Adipose tissue (tissue), 3 donors: Measurements from ENCODE around the gene HTR6. TPM values are rescaled to one million over a fixed set of nuclear protein-coding genes. Genes with fewer than 3 reads are reported as not detected.

ENCODE experiments used
- H3K27ac ChIP-seq: one replicate; pipeline ENCODE4 v1.5.1; 2013; ENCODE audit warnings: low read depth, low read length
- WGBS, 3 donors: extraction: QIAGEN DNeasy Blood & Tissue Kit; methylation state at CpG; one replicate each; pipeline ENCODE4 v1.1.7; 2013; 5-methylcytosine and 5-hydroxymethylcytosine counted together
- polyA plus RNA-seq, 3 donors: library from polyadenylated mRNA; stranded (reverse); fragments of 200-250 nt; gene quantifications; one replicate each; pipeline ENCODE4 v1.2.3, GENCODE V29; 2013
- donor health status: healthy with polysubstance abuse.
- donor health status: Bipolar disorder and iron deficiency.
- donor health status: healthy.

The HTR6 gene
- polyA plus RNA-seq, 3 donors, result not detected

DNA sequence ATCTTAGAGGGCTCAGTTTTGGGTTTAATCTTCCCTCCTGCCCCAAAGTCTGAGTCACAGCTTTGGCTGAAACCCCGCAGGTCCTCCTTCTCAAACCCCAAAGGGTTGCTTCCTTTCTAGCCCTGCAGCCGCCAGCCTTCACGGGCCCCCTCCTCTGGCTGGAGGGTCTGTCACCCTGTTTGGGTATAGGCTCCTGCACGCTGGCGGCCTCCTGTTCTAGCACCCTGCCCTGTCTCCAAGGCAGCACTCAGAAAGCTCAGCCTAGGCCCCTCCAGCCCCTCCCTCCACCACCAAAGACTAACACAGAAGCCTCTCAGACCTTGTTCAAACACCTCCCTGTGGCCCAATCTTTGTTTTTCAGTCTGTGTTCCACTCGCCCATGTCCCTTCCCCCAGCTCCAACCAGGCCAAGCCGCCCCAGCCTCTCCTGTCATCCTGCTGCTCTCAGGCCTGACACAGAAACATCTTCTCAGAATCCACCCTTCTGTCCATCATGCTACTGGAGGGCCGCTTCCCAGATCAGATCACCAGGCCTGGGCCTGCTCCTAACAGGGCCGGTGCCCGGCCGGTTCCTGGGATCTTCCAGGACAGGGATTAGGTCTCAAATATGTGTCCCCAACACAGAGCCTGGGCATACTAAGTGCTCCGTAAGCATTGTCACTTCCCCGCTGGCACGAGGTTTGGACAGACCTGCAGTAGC is 35.6 kb downstream of the HTR6 start:
- no peak overlapping the region for H3K27ac ChIP-seq
- WGBS, 3 donors, result 92 to 96% (median 93%) methylated on average over 14 of the region's 14 CpGs

DNA sequence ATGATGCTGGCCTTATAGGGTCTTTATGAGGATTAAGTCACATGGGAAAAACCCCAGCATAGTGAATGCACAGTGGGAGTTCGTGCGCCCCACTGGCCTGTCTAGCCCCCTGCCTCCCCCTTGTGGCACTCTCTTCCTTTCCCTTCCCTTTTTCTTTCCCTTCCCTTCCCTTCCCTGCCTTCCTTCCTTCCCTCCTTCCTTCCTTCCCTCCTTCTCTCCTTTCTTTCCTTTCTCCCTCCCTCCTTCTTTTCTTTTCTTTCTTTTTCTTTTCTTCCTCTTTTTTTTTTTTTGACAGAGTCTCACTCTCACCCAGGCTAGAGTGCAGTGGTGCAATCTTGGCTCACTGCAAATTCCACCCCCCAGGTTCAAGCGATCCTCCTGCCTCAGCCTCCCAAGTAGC is 38.6 kb downstream of the HTR6 start:
- WGBS, 3 donors, result 88 to 99% (median 97%) methylated on average over 3 of the region's 3 CpGs

DNA sequence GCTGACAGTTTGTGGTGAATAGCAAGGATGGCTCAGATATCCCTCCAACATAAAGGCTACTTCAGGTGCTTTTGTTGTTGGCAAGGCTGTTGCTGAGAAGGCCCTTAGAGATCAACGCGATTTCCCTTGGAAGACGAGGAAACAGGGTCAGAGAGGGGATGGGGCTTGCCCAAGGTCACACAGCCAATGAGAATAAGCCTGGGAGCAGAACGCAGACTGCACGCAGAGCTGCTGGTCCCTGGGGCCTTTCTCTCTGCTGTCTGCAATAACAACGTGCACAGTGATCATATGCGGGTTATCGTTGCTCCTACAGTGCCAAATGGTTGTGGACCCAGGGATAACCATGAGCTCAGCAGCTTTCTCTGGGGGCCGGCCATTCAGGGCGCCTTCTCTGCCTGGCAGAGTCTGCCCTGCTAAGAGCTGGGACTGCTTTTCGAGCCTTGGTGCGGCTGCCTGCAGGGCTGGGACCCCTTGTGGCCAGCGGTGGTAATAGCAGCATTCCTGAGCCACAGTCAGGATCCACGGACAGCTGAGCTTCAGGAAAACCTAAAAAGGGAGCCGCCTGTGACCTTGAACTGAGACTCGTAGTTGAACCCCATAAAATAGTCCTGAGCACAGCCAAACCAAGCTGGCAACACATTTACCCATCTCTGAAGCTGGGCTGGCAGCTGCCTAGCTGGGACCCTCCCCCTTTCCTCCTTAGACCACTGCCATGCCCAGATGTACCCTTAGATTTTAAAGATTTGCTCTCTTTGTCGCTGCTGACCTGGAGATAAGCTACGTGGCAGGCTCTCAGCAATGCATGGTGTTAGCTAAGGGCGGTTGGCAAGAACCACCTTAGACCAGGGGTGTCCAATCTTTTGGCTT is 39.8 kb downstream of the HTR6 start:
- 25 to 34% (median 31%) methylated on average over 19 of the region's 19 CpGs for WGBS, 3 donors
- H3K27ac ChIP-seq, result no peak overlapping the region

More for the DNA sequence above, 38.6 kb downstream of the HTR6 start:
- H3K27ac ChIP-seq, result no peak overlapping the region

DNA sequence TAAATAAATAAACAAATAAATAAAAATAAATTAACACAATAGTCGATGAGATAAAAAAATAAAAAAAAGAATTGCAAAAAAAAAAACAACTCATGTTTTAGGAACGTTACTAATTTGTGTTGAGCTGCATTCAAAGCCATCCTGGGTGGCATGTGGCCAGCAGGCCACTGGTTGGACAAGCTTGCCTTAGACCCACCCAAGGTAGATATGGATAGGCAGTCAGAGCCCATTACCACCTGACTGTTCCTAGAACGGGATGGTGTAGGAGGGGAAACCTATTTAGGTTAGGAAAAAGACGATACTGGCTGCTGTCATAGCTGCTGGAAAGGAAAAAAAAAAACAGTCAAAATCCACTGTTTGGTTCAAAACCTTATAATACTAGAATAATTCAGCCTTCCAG is 40.8 kb downstream of the HTR6 start:
- no peak overlapping the region for H3K27ac ChIP-seq
- 78 to 86% (median 85%) methylated on average over 4 of the region's 4 CpGs for WGBS, 3 donors

DNA sequence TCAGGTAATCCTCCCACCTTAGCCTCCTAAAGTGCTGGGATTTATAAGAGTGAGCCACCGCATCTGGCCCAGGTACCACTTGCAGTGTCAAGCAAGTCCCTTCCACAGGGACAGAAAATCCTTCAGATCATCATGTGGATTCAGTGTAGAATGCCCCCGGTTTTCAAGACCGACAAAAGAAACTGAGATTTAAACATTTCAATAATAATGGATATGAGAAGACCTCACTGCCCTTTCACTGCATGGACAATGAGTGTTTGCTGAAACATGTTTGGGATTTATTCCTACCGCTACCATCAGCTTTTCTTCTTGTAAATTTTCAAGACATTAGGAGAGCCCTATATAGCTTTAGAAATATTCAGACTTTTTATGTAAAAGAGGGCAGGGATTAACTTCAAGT is 41.5 kb downstream of the HTR6 start:
- WGBS, 3 donors, result 92 to 94% (median 94%) methylated on average over 4 of the region's 4 CpGs
- no peak overlapping the region for H3K27ac ChIP-seq

DNA sequence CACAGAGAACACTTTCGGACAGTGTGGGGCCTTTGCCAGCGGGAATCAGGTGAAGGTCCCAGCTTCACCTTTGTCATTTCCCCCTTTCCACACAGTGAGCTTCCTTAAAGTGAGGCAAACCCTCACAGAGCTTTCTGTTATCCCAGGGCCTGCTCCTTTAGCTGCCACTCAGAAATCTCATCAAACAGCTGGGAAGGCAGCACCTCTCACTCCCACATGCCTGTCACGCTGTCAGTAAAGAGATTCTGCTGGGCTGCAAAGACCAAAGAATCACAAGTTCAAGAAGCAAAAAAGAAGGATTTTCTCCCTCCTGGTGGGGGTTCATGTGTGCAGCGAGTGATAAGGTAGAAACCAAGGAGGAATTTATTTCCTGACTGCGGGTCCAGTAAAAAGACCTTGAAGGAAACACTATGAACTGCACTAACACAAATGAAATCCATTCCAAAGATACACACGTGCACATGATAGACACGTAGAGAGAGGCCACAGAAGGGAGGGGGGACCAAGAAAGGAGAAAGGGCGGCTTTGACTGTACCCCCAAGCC is 44.0 kb downstream of the HTR6 start:
- H3K27ac ChIP-seq, result no peak overlapping the region
- WGBS, 3 donors, result 88 to 91% (median 90%) methylated on average over 8 of the region's 8 CpGs

DNA sequence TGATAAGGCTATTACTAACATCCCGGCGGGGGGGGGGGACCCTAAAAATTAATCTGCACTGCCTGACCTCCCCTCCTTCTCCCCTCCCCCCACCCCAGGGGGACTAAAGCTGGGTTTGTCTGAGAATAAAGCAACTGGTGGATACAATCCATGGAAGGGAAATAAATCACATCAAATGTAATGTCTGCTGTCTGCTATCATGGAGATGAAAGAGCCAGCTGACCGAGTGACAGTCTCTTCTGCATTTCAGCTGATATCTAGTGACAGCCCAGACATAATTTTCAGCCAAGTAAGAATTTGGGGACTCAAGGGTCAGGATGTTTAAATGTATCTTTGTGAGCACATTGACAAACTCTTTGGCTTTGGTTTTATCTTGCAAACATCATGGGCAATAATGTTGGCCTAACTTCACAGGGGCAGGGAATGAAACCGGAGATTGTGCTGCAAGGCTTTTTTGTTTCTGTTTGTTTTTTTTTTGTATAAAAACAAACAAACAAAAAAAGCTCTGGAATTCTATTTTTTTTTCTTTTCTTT is 44.7 kb downstream of the HTR6 start:
- no peak overlapping the region for H3K27ac ChIP-seq
- WGBS, 3 donors, result 82 to 89% (median 82%) methylated on average over 4 of the region's 4 CpGs

DNA sequence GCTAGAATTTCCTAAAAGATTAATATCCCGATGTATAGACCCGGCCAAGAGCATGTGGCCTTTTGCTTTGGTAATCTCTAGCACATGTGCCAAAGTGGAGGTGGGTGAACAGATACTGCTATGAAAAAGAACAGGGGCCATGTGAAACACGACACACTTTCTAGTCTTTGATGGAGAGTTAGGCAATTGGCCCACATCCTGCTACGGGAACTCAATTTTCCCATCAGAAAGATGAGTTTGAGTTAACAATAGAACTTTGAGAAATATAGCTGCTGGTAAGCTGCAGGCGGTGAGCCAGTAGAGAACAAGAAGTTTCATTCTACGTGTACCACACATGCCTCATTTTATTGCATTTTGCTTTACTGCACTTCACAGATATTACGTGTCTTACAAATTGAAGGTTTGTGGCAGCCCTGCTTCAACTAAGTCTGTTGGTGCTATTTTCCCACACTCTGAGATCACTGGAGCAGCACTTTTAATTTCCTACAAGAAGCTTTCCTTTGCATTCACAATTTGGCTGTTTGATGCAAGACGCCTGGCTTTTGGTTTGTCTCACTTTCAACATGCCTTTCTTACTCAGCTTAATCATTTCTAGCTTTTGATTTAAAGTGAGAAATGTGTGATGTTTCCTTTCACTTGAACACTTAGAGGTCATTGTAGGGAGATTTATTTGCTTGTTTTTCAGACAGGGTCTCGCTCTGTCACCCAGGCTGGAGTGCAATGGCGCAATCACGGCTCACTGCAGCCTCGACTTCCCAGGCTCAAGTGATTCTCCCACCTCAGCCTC is 46.3 kb downstream of the HTR6 start:
- 67 to 84% (median 82%) methylated on average over 12 of the region's 12 CpGs for WGBS, 3 donors
- no peak overlapping the region for H3K27ac ChIP-seq

DNA sequence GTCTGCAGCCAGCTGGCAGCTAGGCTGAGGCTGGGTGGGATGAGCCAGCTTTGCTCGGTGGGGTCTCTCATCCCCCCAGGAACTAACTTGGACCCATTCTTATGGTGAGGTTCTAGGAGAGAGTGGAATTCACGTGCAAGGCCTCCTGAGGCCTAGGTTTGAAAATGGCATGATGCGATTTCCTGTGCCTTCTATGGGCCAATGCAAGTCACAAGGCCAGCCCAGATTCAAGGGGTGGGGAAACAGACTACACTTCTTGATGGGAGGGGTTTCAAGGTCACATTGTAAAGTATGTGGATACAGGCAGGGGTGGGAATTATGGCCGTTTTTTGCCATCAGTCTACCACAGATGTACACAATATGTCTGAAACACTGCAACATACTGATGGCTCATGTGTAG is 48.3 kb downstream of the HTR6 start:
- H3K27ac ChIP-seq, result no peak overlapping the region
- WGBS, 3 donors, result 69 to 78% (median 72%) methylated on average over 4 of the region's 4 CpGs

DNA sequence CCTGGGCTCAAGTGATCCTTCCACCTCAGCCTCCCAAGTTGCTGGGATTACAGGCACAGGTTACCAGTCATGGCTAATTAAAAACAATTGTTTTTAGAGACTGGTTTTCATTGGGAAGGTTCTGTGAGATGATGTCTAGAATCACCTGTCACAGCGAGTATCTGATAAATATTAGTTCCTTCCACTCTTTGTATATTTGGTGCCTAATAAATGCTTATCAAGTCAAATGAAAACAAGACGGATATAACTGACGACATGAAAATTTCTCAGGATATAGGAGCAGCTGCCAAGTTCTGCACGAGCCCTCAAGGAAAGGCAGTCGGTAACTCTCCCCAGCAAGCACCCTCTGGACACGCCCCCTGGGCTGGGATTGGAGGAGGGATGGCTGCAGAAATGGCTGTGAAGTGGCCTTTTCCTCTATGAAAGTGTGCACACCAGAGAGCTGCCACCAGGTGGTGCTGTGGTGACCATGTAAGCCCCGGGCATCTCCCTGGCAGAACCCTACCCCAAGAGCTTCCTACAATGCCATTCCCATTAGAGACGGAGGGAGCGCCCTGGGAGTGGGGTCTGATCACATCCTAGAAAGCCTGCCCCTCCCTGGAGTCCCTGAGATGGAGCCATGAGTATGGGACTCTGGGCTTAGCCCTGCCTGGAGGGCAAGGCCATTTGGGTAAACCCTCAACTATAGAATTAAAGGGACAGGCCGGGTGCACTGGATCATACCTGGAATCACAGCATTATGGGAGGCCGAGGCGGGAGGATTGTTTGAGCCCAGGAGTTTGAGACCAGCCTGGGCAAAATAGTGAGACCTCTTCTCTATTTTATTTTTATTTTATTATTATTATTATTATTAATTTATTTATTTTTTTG is 50.9 kb downstream of the HTR6 start:
- H3K27ac ChIP-seq, result no peak overlapping the region

DNA sequence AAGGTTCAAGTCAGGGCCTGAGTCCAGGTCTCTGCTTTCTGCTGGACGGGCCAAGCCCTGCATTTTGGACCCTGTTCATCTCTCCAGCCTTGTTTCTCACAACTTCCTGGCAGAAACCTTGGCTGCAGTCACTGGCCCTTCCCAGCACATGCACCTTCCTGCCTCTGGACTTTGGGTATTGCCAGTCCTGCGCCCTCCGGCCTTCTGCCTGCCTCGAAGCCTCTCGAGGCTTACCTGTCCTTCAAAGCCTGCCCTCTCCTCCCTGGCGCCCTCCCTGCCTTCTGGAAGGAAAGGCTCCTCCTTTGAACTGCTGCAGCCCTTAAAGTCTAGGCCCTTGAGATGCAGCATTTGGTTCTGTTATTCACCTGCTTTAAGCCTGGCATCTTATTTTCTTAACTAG is 52.8 kb downstream of the HTR6 start:
- 85 to 95% (median 86%) methylated on average over 6 of the region's 6 CpGs for WGBS, 3 donors
- H3K27ac ChIP-seq, result no peak overlapping the region

More for the DNA sequence above, 50.9 kb downstream of the HTR6 start:
- 34 to 45% (median 43%) methylated on average over 12 of the region's 12 CpGs for WGBS, 3 donors

DNA sequence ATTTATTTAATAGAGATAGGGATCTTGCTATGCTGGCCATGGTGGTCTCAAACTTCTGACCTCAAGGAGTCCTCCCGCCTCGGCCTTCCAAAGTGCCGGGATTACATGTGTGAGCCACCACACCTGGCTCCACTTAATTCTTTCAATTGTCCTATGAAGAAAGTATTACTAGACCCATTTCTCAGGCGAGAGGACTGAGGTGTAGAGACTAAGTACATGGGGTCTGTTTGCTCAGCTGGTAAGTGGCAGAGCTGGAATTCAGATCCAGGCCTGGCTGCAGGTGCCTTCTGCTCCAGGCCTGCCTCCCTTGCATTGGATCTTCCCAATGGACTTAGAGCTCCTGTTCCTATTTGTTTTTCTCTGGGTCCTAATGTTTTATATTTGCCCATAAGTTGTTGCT is 55.5 kb downstream of the HTR6 start:
- no peak overlapping the region for H3K27ac ChIP-seq
- WGBS, 3 donors, result 96 to 100% (median 96%) methylated on average over 4 of the region's 4 CpGs

DNA sequence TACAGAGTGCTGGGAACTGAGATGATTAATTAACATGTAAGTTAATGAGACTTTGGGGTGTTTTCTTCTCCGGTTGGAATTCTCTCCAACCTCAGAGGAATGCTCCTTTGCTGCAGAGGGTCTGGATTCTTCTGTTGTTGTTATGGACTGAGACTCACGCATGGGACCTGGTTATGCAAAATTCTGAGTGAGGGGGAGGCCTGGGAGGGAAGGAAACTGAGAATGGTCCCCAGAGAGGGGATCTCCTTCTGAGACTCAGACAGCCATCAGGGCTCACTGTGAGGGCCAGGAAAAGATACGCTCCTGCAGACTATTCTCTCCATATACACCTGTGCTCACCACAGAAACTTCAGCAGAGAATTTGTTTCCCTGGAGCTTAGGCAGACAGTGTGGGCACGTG is 56.3 kb downstream of the HTR6 start:
- WGBS, 3 donors, result 72 to 77% (median 74%) methylated on average over 4 of the region's 4 CpGs
- no peak overlapping the region for H3K27ac ChIP-seq

DNA sequence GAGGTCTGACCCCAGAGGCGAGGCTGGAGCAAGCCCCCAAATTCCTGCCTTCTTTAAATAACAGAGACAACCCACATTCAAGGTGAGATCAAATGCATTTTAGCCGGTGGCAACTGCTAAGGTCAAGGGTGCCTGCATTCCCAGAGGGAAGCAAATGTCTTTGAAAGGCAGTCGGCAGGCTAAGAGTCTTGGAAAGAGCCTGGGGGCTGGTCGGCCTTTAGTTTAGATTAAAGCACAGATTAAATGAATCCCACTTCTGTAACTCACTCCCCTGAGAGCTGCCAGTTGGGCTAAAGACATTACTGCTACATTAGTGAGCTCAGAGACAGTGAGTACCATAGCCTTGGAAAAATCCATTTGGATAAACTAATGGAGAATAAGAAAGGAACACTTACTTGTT is 59.2 kb downstream of the HTR6 start:
- WGBS, 3 donors, result 66 to 72% (median 71%) methylated on average over 4 of the region's 4 CpGs
- no peak overlapping the region for H3K27ac ChIP-seq

DNA sequence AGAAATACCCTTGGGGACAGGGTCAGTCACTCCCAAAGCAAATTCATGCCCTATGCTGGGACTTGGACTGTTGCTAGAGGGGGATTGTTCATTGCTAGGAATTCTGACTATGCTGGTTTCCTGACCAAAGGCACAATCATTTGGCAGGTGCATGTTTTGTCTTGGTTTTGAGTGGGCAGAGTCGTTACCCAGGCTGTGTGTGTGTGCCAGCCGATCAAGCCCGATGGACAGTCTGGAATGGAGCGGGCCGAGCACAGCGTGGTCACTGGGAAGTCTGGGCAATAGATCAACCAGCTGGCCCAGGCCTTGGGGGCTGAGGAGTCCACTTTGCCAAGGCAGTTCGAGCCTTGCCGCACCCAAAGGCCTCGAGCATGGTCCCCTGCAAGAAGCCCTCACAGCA is 60.9 kb downstream of the HTR6 start:
- no peak overlapping the region for H3K27ac ChIP-seq
- WGBS, 3 donors, result 88 to 93% (median 91%) methylated on average over 9 of the region's 9 CpGs

DNA sequence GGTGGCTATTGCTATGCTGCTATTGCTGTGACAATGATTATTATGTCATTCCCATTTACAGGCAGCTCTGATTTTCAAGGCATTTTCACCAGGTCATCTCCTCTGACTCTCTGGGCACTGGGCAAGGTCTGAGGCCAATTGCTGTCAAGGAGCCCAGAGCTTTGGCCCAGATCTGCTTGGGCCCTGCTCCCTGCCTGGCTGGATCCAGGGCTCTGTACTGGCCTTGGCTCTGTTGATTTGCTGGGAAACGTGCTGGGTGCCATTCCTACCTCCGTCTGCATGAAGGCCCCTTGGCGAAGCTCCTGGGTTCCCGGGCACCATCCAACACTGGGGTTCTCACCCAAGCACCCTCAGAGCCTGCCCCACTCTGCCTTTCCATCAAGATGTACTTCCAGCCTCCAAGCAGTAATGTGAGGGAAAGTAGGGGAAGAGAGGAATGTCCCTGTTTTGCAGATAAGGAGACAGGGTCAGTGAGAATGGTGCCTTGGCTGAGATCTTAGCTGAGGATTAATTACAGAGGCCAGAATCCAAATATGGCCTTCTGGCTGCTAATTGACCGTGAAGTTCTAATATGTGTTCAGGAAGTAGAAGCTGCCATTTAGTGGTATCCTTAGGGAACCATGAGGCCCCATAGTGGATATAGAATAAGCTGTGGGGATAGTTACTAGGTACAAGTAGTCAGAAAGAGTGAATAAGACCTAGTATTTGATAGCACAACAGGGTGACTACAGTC is 63.9 kb downstream of the HTR6 start:
- H3K27ac ChIP-seq, result no peak overlapping the region
- WGBS, 3 donors, result 88 to 91% (median 89%) methylated on average over 5 of the region's 5 CpGs

DNA sequence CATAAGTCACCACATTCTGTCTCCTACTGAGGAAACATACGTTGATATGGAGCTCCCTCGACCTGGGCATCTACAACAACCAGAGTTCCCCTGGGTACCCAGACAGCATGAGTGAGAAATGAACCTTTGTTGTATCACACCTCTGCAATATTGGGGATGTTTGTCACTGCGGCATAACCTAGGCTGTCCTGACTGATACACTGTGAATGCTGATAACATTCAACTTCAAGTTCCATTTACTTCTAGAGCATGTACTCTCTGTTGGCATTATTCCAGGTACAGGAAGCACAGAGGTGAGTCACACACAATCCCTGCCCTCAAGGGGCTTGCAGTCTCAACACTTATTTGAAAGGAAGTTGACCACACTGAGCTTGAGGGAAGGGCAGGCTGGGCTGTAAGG is 65.6 kb downstream of the HTR6 start:
- no peak overlapping the region for H3K27ac ChIP-seq
- WGBS, 3 donors, result 95 to 100% (median 97%) methylated on average over 3 of the region's 3 CpGs
